ENCODE data around the gene PDHB. TPM values are rescaled to one million over a fixed set of nuclear protein-coding genes. Genes with fewer than 3 reads are reported as not detected.

PDHB gene
- total RNA-seq, 1 donor from 2014 or later: 67.3 TPM

DNA sequence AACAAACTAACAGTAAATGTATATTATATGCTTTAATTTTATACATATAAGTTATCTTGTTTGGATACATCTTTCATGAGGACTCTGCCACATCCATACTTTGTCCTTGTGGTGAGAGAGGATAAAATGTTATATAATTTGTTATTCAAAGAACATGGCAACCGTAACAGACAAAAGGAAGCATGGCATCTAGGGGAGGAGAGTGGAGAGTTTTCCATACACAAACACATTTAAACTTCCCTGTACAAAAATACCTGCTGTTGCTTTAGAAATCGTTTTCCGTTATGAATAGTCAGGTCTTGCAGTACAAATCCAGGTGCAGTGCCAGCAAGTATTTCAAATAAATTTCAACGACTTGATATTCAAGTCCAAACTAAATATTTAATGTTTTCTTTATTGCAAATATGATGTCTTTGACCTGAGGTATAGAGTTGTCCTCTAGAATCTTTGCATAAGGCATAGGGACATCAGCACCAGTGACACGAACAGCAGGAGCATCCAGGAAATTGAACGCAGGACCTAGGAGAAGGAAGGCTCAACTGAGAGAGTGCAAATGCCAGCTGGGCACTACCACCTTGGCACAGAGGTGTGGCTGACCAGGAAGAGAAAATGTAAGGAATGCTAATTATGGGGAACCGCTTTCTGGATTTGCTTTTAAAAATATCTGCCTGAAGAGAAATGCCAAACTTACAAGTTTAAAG lies 5.8 kb downstream of the PDHB start:
- CTCF ChIA-PET: no interaction called here

DNA sequence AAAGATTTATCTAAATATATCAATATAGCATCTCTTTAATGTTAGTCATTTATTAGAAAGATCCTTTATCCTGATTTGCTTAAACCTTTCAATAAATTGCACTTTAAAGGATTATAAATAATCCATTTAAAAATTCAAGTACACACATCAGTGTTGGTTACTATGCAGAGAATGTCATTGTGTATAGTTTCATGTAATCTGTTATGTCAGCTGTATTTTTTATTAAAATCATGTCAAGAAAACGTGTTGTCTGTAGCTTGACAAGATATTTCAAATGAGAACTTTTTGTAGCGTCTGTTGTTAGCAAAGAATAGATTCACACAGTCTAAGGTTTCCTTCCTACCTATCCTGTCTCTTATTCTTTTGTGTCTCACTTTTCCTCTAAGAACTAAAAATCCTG lies 7.8 kb downstream of the PDHB start:
- TF ChIP-seq, protein P1, sequence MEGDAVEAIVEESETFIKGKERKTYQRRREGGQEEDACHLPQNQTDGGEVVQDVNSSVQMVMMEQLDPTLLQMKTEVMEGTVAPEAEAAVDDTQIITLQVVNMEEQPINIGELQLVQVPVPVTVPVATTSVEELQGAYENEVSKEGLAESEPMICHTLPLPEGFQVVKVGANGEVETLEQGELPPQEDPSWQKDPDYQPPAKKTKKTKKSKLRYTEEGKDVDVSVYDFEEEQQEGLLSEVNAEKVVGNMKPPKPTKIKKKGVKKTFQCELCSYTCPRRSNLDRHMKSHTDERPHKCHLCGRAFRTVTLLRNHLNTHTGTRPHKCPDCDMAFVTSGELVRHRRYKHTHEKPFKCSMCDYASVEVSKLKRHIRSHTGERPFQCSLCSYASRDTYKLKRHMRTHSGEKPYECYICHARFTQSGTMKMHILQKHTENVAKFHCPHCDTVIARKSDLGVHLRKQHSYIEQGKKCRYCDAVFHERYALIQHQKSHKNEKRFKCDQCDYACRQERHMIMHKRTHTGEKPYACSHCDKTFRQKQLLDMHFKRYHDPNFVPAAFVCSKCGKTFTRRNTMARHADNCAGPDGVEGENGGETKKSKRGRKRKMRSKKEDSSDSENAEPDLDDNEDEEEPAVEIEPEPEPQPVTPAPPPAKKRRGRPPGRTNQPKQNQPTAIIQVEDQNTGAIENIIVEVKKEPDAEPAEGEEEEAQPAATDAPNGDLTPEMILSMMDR (IDR thresholded peaks at IDR 0.05): no peak
- no peak overlapping the region for H3K27ac Mint-ChIP-seq
- no peak for DNase-seq
- intact Hi-C loops (cut with micrococcal nuclease): no loop called here
- no peaks in the 10 kb centered on the region for H3K27me3 Mint-ChIP-seq
- peaks cover 11% of the 10 kb centered on the region for H3K4me1 Mint-ChIP-seq
- peaks cover 86% of the 10 kb centered on the region for H3K36me3 Mint-ChIP-seq (ENCODE audit: low read depth)
- no peak for ATAC-seq (ENCODE audit: low read depth)
- CTCF ChIA-PET: interaction anchor here (0.8 to 1.3 kb wide), 3 partner anchors 10 to 119 kb away, joined by 3 to 5 read pairs (median 3); partner anchors contain the start of genes HTD2 and RPP14
- POLR2A ChIA-PET: interaction anchor here (1.7 kb wide), 1 partner anchor 119 kb away, joined by 4 read pairs; the partner anchor contains the start of genes HTD2 and RPP14
- no peaks in the 10 kb centered on the region for H3K9me3 Mint-ChIP-seq
- H3K4me3 Mint-ChIP-seq: no peak overlapping the region

More for the DNA sequence above, 5.8 kb downstream of the PDHB start:
- Mint-ChIP-seq H3K9me3 (no peaks in the 10 kb centered on the region), H3K4me3 (no peak overlapping the region), H3K27me3 (no peaks in the 10 kb centered on the region), H3K4me1 (peaks cover 11% of the 10 kb centered on the region), H3K27ac (no peak overlapping the region), H3K36me3 (ENCODE audit: low read depth) (peaks cover 76% of the 10 kb centered on the region)
- intact Hi-C loops (cut with micrococcal nuclease): no loop called here
- DNase-seq: no peak
- no peak for ATAC-seq (ENCODE audit: low read depth)
- POLR2A ChIA-PET: interaction anchor here (0.9 to 1.7 kb wide), 3 partner anchors 69 to 121 kb away, joined by 3 to 4 read pairs (median 3); partner anchors contain the start of genes HTD2 and RPP14
- TF ChIP-seq, protein P1 (IDR thresholded peaks at IDR 0.05): no peak

DNA sequence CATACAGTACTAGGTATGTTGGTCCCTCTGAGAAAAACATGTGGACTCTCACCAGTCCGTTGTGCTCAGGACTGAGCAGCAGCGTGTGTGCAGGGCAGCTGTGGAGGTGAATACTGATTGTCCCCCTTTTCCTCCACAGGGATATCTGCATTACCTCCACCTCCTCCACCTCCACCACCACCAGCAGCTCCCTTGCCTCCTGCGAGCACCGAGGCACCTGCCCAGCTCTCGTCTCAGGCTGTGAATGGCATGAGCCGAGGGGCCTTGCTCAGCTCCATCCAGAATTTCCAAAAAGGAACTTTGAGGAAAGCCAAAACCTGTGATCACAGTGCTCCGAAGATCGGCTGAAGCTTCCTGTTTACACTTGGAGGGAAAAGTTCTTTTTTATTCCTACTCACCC lies 9.0 kb downstream of the PDHB start:
- CTCF ChIA-PET: interaction anchor here (2.0 kb wide), 1 partner anchor 119 kb away, joined by 4 read pairs; the partner anchor contains the start of genes HTD2 and RPP14
- Mint-ChIP-seq H3K9me3 (no peaks in the 10 kb centered on the region), H3K27me3 (no peaks in the 10 kb centered on the region), H3K36me3 (ENCODE audit: low read depth) (peaks cover 85% of the 10 kb centered on the region), H3K4me1 (peaks cover 23% of the 10 kb centered on the region), H3K4me3 (no peak overlapping the region), H3K27ac (no peak overlapping the region)
- ATAC-seq (ENCODE audit: low read depth) (no peak), DNase-seq (no peak)
- TF ChIP-seq, protein P1 (IDR thresholded peaks at IDR 0.05): no peak
- intact Hi-C loops (cut with micrococcal nuclease): no loop called here
- POLR2A ChIA-PET: interaction anchor here (0.8 to 1.5 kb wide), 4 partner anchors 9 to 91 kb away, joined by 3 to 5 read pairs (median 3); no protein-coding TSS in a partner anchor

DNA sequence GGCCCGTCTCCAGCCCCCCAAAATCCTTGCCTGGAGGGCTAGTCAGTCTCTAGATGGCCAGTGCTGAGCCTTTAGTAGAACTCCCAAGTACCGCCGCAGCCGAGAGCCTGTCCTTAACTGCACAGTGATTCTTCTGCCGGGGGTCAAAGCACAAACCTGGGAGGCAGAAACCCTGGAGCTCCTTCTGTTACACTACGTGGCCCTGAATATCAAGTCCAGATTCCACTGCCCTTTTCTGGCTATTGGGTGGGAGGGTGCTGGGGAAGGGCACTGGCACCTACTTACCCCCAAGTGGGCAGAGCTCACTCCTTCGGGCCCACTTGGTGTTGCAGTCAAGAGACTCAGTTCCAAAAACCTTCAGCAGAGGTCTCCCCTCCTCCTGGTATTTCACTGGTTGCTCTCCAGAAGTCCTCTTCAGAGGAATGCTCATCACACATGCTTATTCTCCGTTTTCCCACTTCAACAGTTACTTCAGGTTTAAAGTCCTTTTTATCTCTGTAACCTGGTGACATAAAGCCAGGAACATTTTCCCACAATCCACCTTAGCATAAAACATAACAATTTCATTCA lies 10.8 kb downstream of the PDHB start:
- Mint-ChIP-seq H3K27ac (peak overlapping the region; percentile 88), H3K4me3 (no peak overlapping the region), H3K27me3 (no peaks in the 10 kb centered on the region), H3K9me3 (no peaks in the 10 kb centered on the region), H3K36me3 (ENCODE audit: low read depth) (peaks cover 77% of the 10 kb centered on the region), H3K4me1 (peaks cover 38% of the 10 kb centered on the region)
- intact Hi-C loops (cut with micrococcal nuclease): no loop called here
- POLR2A ChIA-PET: interaction anchor here (0.6 kb wide), 1 partner anchor 89 kb away, joined by 4 read pairs; no protein-coding TSS in a partner anchor
- ATAC-seq (ENCODE audit: low read depth): no peak
- CTCF ChIA-PET: interaction anchor here (1.7 to 2.0 kb wide), 2 partner anchors 69 to 117 kb away, joined by 4 read pairs; partner anchors contain the start of genes HTD2, KCTD6 and RPP14
- no peak for DNase-seq
- TF ChIP-seq, protein P1 (IDR thresholded peaks at IDR 0.05): no peak

DNA sequence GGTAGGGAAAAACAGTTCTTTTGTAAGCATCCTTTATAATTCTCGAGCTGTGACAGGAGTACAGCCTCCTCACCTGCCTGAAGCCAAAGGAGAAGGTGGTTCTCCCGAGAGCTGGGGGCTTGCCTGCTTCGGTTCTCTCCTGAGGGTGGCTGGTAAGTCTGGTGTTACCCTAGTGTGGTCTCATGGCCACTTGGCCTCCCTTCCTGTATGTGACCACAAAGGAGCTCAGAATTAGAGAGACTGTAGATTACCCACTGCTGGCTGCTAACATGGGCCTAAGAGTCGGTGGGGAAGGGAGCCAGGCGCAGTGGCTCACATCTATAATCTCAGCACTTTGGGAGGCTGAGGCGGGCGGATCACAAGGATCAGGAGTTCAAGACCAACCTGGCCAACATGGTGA lies 12.6 kb downstream of the PDHB start:
- H3K4me1 Mint-ChIP-seq: peaks cover 38% of the 10 kb centered on the region
- POLR2A ChIA-PET: interaction anchor here (1.2 to 1.5 kb wide), 3 partner anchors 13 to 114 kb away, joined by 3 to 5 read pairs (median 4); no protein-coding TSS in a partner anchor
- no peaks in the 10 kb centered on the region for H3K27me3 Mint-ChIP-seq
- peaks cover 71% of the 10 kb centered on the region for H3K36me3 Mint-ChIP-seq (ENCODE audit: low read depth)
- ATAC-seq (ENCODE audit: low read depth) (no peak), DNase-seq (no peak)
- TF ChIP-seq, protein P1 (IDR thresholded peaks at IDR 0.05): no peak
- no peaks in the 10 kb centered on the region for H3K9me3 Mint-ChIP-seq
- CTCF ChIA-PET: interaction anchor here (0.9 to 1.9 kb wide), 5 partner anchors 9 to 113 kb away, joined by 3 to 5 read pairs (median 4); partner anchors contain the start of gene PXK
- peak overlapping the region; percentile 88 for H3K27ac Mint-ChIP-seq
- intact Hi-C loops (cut with micrococcal nuclease): no loop called here
- no peak overlapping the region for H3K4me3 Mint-ChIP-seq

All from activated B cell treated with CpG ODN at 0.5 μM for 24 hours (primary cell).